T-helper 2 cell (primary cell): ENCODE measurements around the gene ZNF287.

Experiments
- DNase-seq, 5 experiments: peaks; one replicate each; pipeline versions ENCODE4 v3.0.0 to v3.0.0-alpha.2; 2012 to 2022

ZNF287 gene

GRCh38 chr17:16515933-16516332 lies 53.1 kb downstream of the ZNF287 start:
- DNase-seq, result no peak

- no peak for DNase-seq
Measured at GRCh38 chr17:16513873-16514272, 55.1 kb downstream of the ZNF287 start.

GRCh38 chr17:16512011-16512410 lies 57.0 kb downstream of the ZNF287 start:
- peak in 1 of 5 experiments; percentile 4 for DNase-seq

GRCh38 chr17:16511593-16511992 lies 57.4 kb downstream of the ZNF287 start:
- DNase-seq, result no peak

- no peak for DNase-seq
Measured at GRCh38 chr17:16507918-16508533, 61.0 kb downstream of the ZNF287 start.

GRCh38 chr17:16506188-16506587 lies 62.8 kb downstream of the ZNF287 start:
- no peak for DNase-seq

- no peak for DNase-seq
Measured at GRCh38 chr17:16504984-16505383, 64.0 kb downstream of the ZNF287 start.
